RPMI8226 (cell line): ENCODE data around the gene MET.
"Not testable (repeated sequence)": the region's sequence is repeated elsewhere in the genome, so short reads cannot be mapped to it uniquely, and the experiment has no call there.

Experiments
- DNase-seq: peaks from one replicate; pipeline ENCODE4 v3.0.0-alpha.2; 2015

The MET gene

GRCh38 chr7:116698930-116699721 is 27.1 kb downstream of the MET start:
- no peak for DNase-seq

GRCh38 chr7:116699722-116700120 is 27.7 kb downstream of the MET start:
- no peak for DNase-seq

- DNase-seq: no peak
These were observed 30.2 kb downstream of the MET start for GRCh38 chr7:116702046-116702785.

- no peak for DNase-seq
These were observed 32.7 kb downstream of the MET start for GRCh38 chr7:116704650-116705228.

GRCh38 chr7:116705419-116705818 is 33.4 kb downstream of the MET start:
- DNase-seq: no peak

GRCh38 chr7:116706668-116707126 is 34.7 kb downstream of the MET start:
- DNase-seq: no peak

- no peak for DNase-seq
These were observed 35.3 kb downstream of the MET start for GRCh38 chr7:116707289-116707688.

- no peak for DNase-seq
These were observed 36.3 kb downstream of the MET start for GRCh38 chr7:116708248-116708647.

- DNase-seq: no peak
These were observed 36.9 kb downstream of the MET start for GRCh38 chr7:116708861-116709260.

GRCh38 chr7:116709336-116709735 is 37.3 kb downstream of the MET start:
- no peak for DNase-seq

- DNase-seq: no peak
These were observed 38.9 kb downstream of the MET start for GRCh38 chr7:116710764-116711452.

- DNase-seq: no peak
These were observed 39.8 kb downstream of the MET start for GRCh38 chr7:116711790-116712189.

GRCh38 chr7:116713500-116713899 is 41.5 kb downstream of the MET start:
- no peak for DNase-seq

- no peak for DNase-seq
These were observed 41.9 kb downstream of the MET start for GRCh38 chr7:116713918-116714317.

GRCh38 chr7:116715077-116715476 is 43.1 kb downstream of the MET start:
- no peak for DNase-seq

GRCh38 chr7:116717137-116717536 is 45.1 kb downstream of the MET start:
- DNase-seq: no peak

- not testable (repeated sequence) for DNase-seq
These were observed 52.0 kb downstream of the MET start for GRCh38 chr7:116723959-116724529.

- no peak for DNase-seq
These were observed 52.7 kb downstream of the MET start for GRCh38 chr7:116724560-116725231.

GRCh38 chr7:116726149-116726548 is 54.2 kb downstream of the MET start:
- DNase-seq: no peak

GRCh38 chr7:116726713-116727431 is 54.9 kb downstream of the MET start:
- no peak for DNase-seq

GRCh38 chr7:116727432-116728009 is 55.5 kb downstream of the MET start:
- no peak for DNase-seq
